Measurements from ENCODE around the gene SYNE1. TPM values are rescaled to one million over a fixed set of nuclear protein-coding genes. Genes with fewer than 3 reads are reported as not detected.
A peak's percentile ranks its signal among the peaks of the same experiment; 100 is the strongest.
"Not testable (repeated sequence)": the region's sequence is repeated elsewhere in the genome, so short reads cannot be mapped to it uniquely, and the experiment has no call there.

Gene SYNE1
- polyA plus RNA-seq, 3 donors: 92.5 to 119 (median 93.6) TPM

- no peak for DNase-seq
Observed at GRCh38 chr6:152375197-152375596, 262.0 kb downstream of the SYNE1 start.

GRCh38 chr6:152372945-152373344 lies 264.2 kb downstream of the SYNE1 start:
- no peak for DNase-seq

GRCh38 chr6:152371775-152372174 lies 265.4 kb downstream of the SYNE1 start:
- DNase-seq: no peak

- DNase-seq: no peak
Observed at GRCh38 chr6:152368751-152369624, 268.2 kb downstream of the SYNE1 start.

GRCh38 chr6:152364866-152365265 lies 272.3 kb downstream of the SYNE1 start:
- no peak for DNase-seq

- DNase-seq: no peak
Observed at GRCh38 chr6:152360034-152360433, 277.1 kb downstream of the SYNE1 start.

- no peak for DNase-seq
Observed at GRCh38 chr6:152356662-152357061, 280.5 kb downstream of the SYNE1 start.

- no peak for DNase-seq
Observed at GRCh38 chr6:152356016-152356415, 281.1 kb downstream of the SYNE1 start.

- no peak for DNase-seq
Observed at GRCh38 chr6:152355166-152355565, 282.0 kb downstream of the SYNE1 start.

- no peak for DNase-seq
Observed at GRCh38 chr6:152353440-152353839, 283.7 kb downstream of the SYNE1 start.

GRCh38 chr6:152351742-152352141 lies 285.4 kb downstream of the SYNE1 start:
- DNase-seq: no peak

GRCh38 chr6:152351110-152351509 lies 286.1 kb downstream of the SYNE1 start:
- DNase-seq: no peak

- no peak for DNase-seq
Observed at GRCh38 chr6:152348116-152348515, 289.0 kb downstream of the SYNE1 start.

GRCh38 chr6:152343735-152344360 lies 293.3 kb downstream of the SYNE1 start:
- no peak for DNase-seq

GRCh38 chr6:152341596-152341995 lies 295.6 kb downstream of the SYNE1 start:
- no peak for DNase-seq

- DNase-seq: peak; percentile 11
Observed at GRCh38 chr6:152338335-152339125, 298.6 kb downstream of the SYNE1 start.

GRCh38 chr6:152334555-152334954 lies 302.6 kb downstream of the SYNE1 start:
- no peak for DNase-seq

- DNase-seq: no peak
Observed at GRCh38 chr6:152330961-152331360, 306.2 kb downstream of the SYNE1 start.

GRCh38 chr6:152329638-152330448 lies 307.3 kb downstream of the SYNE1 start:
- no peak for DNase-seq

- not testable (repeated sequence) for DNase-seq
Observed at GRCh38 chr6:152328200-152328599, 309.0 kb downstream of the SYNE1 start.

- no peak for DNase-seq
Observed at GRCh38 chr6:152323376-152323775, 313.8 kb downstream of the SYNE1 start.

- no peak for DNase-seq
Observed at GRCh38 chr6:152318278-152318677, 318.9 kb downstream of the SYNE1 start.

Data from renal pelvis (tissue), 4 donors.